ENCODE measurements around the gene SARS1.

Gene SARS1

GRCh38 chr1:109248444-109248796, 34.7 kb downstream of the SARS1 start:
- FAIRE-seq: no peak
- DNase-seq (ENCODE audit: insufficient read length, low spot score): no peak

- DNase-seq (ENCODE audit: insufficient read length, low spot score) (peak; percentile 51), FAIRE-seq (no peak)
Observed at GRCh38 chr1:109248797-109249629, 35.3 kb downstream of the SARS1 start, which contains the start of gene CELSR2. Gene CELSR2 (plus strand): TSS chr1:109249539. CDS start chr1:109250080, 541 bp downstream.

- FAIRE-seq (no peak), DNase-seq (ENCODE audit: insufficient read length, low spot score) (no peak)
Observed at GRCh38 chr1:109249654-109250401, 36.1 kb downstream of the SARS1 start.

GRCh38 chr1:109250454-109251276, 36.9 kb downstream of the SARS1 start:
- FAIRE-seq: no peak
- no peak for DNase-seq (ENCODE audit: insufficient read length, low spot score)

GRCh38 chr1:109251277-109252166, 37.8 kb downstream of the SARS1 start:
- no peak for FAIRE-seq

GRCh38 chr1:109252167-109252892, 38.6 kb downstream of the SARS1 start:
- FAIRE-seq: no peak
- no peak for DNase-seq (ENCODE audit: insufficient read length, low spot score)

More at GRCh38 chr1:109251277-109252166, 37.8 kb downstream of the SARS1 start:
- no peak for DNase-seq (ENCODE audit: insufficient read length, low spot score)

GRCh38 chr1:109252893-109253802, 39.4 kb downstream of the SARS1 start:
- FAIRE-seq: no peak
- no peak for DNase-seq (ENCODE audit: insufficient read length, low spot score)

- DNase-seq (ENCODE audit: insufficient read length, low spot score) (no peak), FAIRE-seq (no peak)
Observed at GRCh38 chr1:109253803-109254620, 40.3 kb downstream of the SARS1 start.

GRCh38 chr1:109254621-109255096, 40.9 kb downstream of the SARS1 start:
- no peak for FAIRE-seq
- DNase-seq (ENCODE audit: insufficient read length, low spot score): no peak

- no peak for DNase-seq (ENCODE audit: insufficient read length, low spot score)
- FAIRE-seq: no peak
Observed at GRCh38 chr1:109255097-109255651, 41.5 kb downstream of the SARS1 start.

GRCh38 chr1:109255678-109256077, 42.0 kb downstream of the SARS1 start:
- FAIRE-seq: no peak

GRCh38 chr1:109256085-109256484, 42.4 kb downstream of the SARS1 start:
- no peak for DNase-seq (ENCODE audit: insufficient read length, low spot score)

More at GRCh38 chr1:109255678-109256077, 42.0 kb downstream of the SARS1 start:
- DNase-seq (ENCODE audit: insufficient read length, low spot score): no peak

GRCh38 chr1:109256971-109257681, 43.4 kb downstream of the SARS1 start:
- DNase-seq (ENCODE audit: insufficient read length, low spot score): no peak
- no peak for FAIRE-seq

More at GRCh38 chr1:109256085-109256484, 42.4 kb downstream of the SARS1 start:
- FAIRE-seq: no peak

GRCh38 chr1:109257682-109258421, 44.1 kb downstream of the SARS1 start:
- no peak for DNase-seq (ENCODE audit: insufficient read length, low spot score)
- FAIRE-seq: no peak

Data from HTR-8/SVneo (cell line).